Measurements from ENCODE around the gene KIRREL3.

Gene KIRREL3

GRCh38 chr11:126914941-126915340, 85.6 kb downstream of the KIRREL3 start:
- Histone ChIP-seq H3K27me3 (replicated peaks; ENCODE audit: control insufficient read depth, insufficient read depth, low read length) (peaks cover 3% of the 10 kb centered on the region; the same call in 1 of the 2 replicates), H3K4me3 (replicated peaks; ENCODE audit: low read depth, low read length) (no peak overlapping the region), H3K36me3 (ENCODE audit: control insufficient read depth, insufficient read depth, low read length) (no peaks in the 10 kb centered on the region)
- TF ChIP-seq, protein P1, sequence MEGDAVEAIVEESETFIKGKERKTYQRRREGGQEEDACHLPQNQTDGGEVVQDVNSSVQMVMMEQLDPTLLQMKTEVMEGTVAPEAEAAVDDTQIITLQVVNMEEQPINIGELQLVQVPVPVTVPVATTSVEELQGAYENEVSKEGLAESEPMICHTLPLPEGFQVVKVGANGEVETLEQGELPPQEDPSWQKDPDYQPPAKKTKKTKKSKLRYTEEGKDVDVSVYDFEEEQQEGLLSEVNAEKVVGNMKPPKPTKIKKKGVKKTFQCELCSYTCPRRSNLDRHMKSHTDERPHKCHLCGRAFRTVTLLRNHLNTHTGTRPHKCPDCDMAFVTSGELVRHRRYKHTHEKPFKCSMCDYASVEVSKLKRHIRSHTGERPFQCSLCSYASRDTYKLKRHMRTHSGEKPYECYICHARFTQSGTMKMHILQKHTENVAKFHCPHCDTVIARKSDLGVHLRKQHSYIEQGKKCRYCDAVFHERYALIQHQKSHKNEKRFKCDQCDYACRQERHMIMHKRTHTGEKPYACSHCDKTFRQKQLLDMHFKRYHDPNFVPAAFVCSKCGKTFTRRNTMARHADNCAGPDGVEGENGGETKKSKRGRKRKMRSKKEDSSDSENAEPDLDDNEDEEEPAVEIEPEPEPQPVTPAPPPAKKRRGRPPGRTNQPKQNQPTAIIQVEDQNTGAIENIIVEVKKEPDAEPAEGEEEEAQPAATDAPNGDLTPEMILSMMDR (IDR thresholded peaks at IDR 0.05; ENCODE audit: insufficient read depth, low read length, poor library complexity, severe bottlenecking), result no peak
- DNase-seq (ENCODE audit: extremely low read depth, insufficient read length), result no peak

DNA sequence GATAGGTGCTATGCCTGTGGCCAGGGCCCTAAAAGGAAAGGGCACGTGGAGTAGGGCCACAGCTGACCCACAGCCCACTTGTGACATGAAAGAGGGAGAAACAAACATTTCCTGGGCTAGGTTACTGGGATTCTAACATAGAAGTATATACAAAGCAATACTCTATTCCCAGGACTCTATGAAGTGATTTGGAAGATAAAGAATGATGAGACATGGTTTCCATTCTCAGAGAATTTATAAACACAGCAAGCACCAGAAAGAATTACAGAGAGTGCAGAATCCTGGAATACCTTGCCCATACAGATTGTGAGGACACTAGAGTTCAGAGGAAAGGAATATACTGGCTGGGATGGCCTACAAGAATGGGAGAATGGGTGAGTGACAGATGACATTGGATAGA, 86.4 kb downstream of the KIRREL3 start:
- no peak overlapping the region for H3K4me3 ChIP-seq (replicated peaks; ENCODE audit: low read depth, low read length)
- DNase-seq (ENCODE audit: extremely low read depth, insufficient read length), result no peak
- TF ChIP-seq, protein P1 (IDR thresholded peaks at IDR 0.05; ENCODE audit: insufficient read depth, low read length, poor library complexity, severe bottlenecking), result no peak
- no peaks in the 10 kb centered on the region for H3K36me3 ChIP-seq (ENCODE audit: control insufficient read depth, insufficient read depth, low read length)
- H3K27me3 ChIP-seq (replicated peaks; ENCODE audit: control insufficient read depth, insufficient read depth, low read length), result peaks cover 3% of the 10 kb centered on the region; the same call in 1 of the 2 replicates

DNA sequence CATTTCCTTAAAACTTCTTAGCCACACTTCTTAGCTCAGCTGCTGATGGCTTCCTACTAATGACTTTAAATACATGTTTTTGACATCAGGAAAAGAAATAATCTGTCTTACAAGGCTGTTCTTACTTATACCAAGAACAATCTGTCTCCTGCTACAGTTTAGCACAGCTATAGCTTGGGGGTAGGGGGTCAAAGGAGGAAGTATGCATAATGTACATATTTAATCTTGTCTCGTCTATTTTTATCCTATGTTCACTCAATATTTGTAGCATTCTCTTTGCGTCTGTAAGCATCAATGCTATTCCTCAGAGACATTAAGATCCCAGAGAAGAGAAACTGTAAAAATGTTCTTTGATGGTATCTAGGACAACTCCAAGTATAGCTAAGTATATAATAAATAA, 96.0 kb downstream of the KIRREL3 start:
- DNase-seq (ENCODE audit: extremely low read depth, insufficient read length), result no peak
- no peaks in the 10 kb centered on the region for H3K36me3 ChIP-seq (ENCODE audit: control insufficient read depth, insufficient read depth, low read length)
- peaks cover 3% of the 10 kb centered on the region for H3K27me3 ChIP-seq (replicated peaks; ENCODE audit: control insufficient read depth, insufficient read depth, low read length)
- H3K4me3 ChIP-seq (replicated peaks; ENCODE audit: low read depth, low read length), result no peak overlapping the region
- TF ChIP-seq, protein P1 (IDR thresholded peaks at IDR 0.05; ENCODE audit: insufficient read depth, low read length, poor library complexity, severe bottlenecking), result no peak

DNA sequence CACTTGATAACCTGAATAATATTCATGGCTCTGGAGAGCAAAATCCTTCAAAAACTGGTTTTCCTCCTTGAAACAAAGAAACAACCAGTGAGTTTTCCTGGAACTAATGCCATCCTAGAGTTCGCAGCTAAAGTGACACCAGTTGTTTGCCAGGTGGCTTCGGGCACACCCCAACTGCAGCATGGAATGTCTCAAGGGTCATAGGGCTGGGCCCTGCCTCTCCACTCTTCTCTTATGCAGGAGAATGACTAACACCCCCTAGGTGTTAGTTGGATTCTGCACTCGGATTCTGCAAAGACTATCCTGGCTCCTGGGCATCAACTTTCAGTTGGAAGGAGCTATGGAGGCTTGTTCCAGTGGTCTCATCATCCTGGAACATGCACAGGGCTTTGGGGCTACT, 98.8 kb downstream of the KIRREL3 start:
- DNase-seq (ENCODE audit: extremely low read depth, insufficient read length), result no peak
- TF ChIP-seq, protein P1 (IDR thresholded peaks at IDR 0.05; ENCODE audit: insufficient read depth, low read length, poor library complexity, severe bottlenecking), result no peak
- H3K4me3 ChIP-seq (replicated peaks; ENCODE audit: low read depth, low read length), result no peak overlapping the region
- H3K36me3 ChIP-seq (ENCODE audit: control insufficient read depth, insufficient read depth, low read length), result no peaks in the 10 kb centered on the region
- H3K27me3 ChIP-seq (replicated peaks; ENCODE audit: control insufficient read depth, insufficient read depth, low read length), result peaks cover 2% of the 10 kb centered on the region

DNA sequence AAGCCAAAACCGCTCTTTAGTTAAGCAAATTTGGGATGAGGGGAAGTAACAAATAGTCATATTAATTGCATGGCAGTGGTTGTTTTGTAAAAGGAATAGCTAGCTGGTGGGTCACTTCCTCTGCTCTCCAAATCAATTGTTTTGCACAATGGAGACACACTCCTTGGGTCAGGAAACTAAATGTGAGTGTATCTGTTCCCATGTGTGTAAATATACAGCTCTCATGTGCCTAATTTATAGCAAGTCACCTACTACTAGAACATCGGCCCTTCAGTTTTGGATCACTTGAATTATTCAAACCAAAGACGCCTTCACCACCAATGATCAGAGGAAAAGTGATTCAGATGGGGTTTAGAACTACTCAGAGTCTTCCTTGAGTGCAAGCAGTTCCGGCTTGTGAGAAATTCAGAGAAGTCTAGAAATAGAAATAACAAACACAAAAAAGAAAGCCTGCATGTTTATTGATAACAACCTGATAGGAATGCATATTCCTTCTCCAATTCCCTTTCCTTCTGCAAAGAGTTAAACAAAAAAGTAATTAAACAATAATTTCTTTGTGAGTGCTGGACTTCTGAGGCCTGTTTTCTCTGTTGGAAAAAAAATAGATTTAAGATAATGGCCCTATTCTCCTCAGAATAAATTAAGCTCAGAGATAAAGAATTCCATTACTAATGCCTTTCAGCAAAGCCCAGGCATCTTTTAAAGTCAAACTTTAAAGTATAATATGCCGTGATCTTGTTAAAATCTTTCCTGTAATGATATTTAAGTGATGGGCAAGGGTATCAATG, 100.4 kb downstream of the KIRREL3 start:
- Histone ChIP-seq H3K36me3 (ENCODE audit: control insufficient read depth, insufficient read depth, low read length) (no peaks in the 10 kb centered on the region), H3K27me3 (replicated peaks; ENCODE audit: control insufficient read depth, insufficient read depth, low read length) (peaks cover 1% of the 10 kb centered on the region; the same call in 1 of the 2 replicates), H3K4me3 (replicated peaks; ENCODE audit: low read depth, low read length) (no peak overlapping the region)
- no peak for DNase-seq (ENCODE audit: extremely low read depth, insufficient read length)
- TF ChIP-seq, protein P1 (IDR thresholded peaks at IDR 0.05; ENCODE audit: insufficient read depth, low read length, poor library complexity, severe bottlenecking), result no peak
